Suprapubic skin (tissue), 3 donors: Measurements from ENCODE around the gene GRIA1.

Source experiments
- EP300 ChIP-seq: sonication (generic); formaldehyde crosslinking; IDR thresholded peaks from one replicate; pipeline ENCODE4 v1.6.1; 2017; ENCODE audit warnings: antibody characterized with exemption
- POLR2A ChIP-seq, 2 donors: fragments of 450-650 bp; IDR thresholded peaks; one replicate each; pipeline ENCODE4 v1.6.1; 2017; ENCODE audit warnings: antibody characterized with exemption in 2 of 2, mild to moderate bottlenecking in 2 of 2, moderate library complexity in 2 of 2
- TF ChIP-seq, protein P1 (sequence below), 2 donors: fragments of 200-600 bp in 1 of 2; fragments of 450-650 bp in 1 of 2; sonication (generic) in 1 of 2; IDR thresholded peaks; one replicate each; pipeline ENCODE4 v1.5.1; 2016 to 2019; ENCODE audit warnings: antibody characterized with exemption in 2 of 2, mild to moderate bottlenecking in 1 of 2, moderate library complexity in 1 of 2

DNA sequence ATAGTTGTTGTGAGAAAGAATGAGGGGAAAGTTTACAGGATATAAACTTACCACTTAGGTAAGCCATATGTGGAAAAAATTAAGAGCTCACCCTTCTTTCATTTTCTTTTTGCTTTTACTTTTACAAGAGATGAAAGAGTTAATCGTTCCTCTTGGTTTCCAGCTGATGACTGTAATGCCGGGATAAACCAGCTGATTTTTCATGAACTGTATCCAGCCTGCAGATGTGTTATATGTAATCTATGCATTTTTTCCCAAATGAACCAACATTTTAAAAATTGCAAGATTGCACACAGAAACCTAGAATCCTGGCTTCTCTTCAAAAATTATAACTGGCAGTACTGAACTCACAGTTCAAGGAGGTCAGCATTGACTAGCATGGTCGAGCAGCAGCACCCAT lies 185.9 kb downstream of the GRIA1 start:
- TF ChIP-seq, protein P1, sequence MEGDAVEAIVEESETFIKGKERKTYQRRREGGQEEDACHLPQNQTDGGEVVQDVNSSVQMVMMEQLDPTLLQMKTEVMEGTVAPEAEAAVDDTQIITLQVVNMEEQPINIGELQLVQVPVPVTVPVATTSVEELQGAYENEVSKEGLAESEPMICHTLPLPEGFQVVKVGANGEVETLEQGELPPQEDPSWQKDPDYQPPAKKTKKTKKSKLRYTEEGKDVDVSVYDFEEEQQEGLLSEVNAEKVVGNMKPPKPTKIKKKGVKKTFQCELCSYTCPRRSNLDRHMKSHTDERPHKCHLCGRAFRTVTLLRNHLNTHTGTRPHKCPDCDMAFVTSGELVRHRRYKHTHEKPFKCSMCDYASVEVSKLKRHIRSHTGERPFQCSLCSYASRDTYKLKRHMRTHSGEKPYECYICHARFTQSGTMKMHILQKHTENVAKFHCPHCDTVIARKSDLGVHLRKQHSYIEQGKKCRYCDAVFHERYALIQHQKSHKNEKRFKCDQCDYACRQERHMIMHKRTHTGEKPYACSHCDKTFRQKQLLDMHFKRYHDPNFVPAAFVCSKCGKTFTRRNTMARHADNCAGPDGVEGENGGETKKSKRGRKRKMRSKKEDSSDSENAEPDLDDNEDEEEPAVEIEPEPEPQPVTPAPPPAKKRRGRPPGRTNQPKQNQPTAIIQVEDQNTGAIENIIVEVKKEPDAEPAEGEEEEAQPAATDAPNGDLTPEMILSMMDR (IDR thresholded peaks at IDR 0.05) = no peak
- TF ChIP-seq EP300 (no peak), POLR2A (IDR thresholded peaks at IDR 0.05) (no peak)
